HG03097 (cell line): ENCODE results near the gene GUCY1B1.

Experiments used
- ATAC-seq: cut with Tn5 transposase; IDR thresholded peaks from one replicate; pipeline ENCODE4 v1.9.1; 2021; ENCODE audit not compliant: unreplicated experiment, low FRiP score

The GUCY1B1 gene

GRCh38 chr4:155758481-155759371 lies at the start of gene GUCY1B1:
Gene GUCY1B1, plus strand, starts transcription at chr4:155759021. Its CDS starts 120 bp downstream, at chr4:155759141.
- peak; percentile 98 for ATAC-seq

- ATAC-seq, result no peak
Measured at GRCh38 chr4:155709918-155710317, 48.9 kb upstream of the GUCY1B1 start.

- ATAC-seq, result no peak
Measured at GRCh38 chr4:155711556-155711955, 47.3 kb upstream of the GUCY1B1 start.

GRCh38 chr4:155712846-155713245 lies 46.0 kb upstream of the GUCY1B1 start:
- no peak for ATAC-seq

GRCh38 chr4:155713911-155714310 lies 44.9 kb upstream of the GUCY1B1 start:
- ATAC-seq, result no peak

DNA sequence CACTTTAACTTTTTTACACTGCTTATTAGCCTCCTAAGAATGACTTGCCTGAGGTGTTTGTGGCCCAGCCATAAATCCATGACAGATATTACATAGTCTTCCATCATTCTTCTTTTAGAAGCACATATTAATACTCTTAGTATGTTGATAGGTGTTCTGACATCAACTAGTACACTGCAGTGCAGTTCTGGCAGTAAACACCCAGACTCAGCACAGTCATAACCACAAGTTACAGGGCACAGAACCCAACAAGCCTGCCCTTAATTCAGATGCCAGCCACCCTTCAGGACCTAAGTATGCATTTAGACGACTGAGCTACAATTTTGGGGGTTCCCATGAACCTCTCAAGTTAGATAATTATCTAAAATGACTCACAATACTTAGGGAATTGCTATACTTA lies 36.5 kb upstream of the GUCY1B1 start:
- ATAC-seq, result no peak

DNA sequence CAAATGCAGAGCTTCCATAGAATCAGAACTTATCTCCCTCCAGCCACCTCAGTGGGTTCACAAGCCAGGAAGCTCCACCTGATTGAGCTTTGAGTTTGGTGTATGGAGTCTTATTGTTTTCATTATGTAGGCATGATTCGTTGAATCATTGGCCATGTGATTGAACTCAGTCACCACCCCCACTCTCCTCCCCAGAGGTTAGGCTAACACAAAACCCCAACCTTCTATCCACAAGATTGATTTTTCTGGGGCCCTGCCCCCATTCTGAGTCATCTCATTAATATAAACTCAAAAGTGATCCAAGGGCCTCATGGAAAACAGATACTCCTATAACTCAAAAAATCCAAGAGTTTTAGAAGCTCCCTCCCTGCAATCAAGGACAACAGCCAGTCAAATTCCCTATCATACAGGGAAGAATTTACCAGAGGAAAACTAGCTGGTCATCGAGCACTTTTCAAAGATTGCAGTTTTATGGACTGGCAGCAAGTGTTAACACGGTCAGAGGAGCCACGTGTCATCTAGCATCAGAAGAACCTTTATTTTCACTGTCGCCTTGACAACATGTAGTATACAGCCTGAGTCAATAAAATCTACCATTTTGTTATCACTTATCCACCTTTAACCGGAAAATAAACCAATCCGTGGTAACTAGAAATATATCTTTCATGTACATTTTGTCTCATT lies 35.9 kb upstream of the GUCY1B1 start:
- no peak for ATAC-seq

GRCh38 chr4:155724731-155725130 lies 34.1 kb upstream of the GUCY1B1 start:
- ATAC-seq, result no peak

GRCh38 chr4:155734065-155734464 lies 24.8 kb upstream of the GUCY1B1 start:
- no peak for ATAC-seq

DNA sequence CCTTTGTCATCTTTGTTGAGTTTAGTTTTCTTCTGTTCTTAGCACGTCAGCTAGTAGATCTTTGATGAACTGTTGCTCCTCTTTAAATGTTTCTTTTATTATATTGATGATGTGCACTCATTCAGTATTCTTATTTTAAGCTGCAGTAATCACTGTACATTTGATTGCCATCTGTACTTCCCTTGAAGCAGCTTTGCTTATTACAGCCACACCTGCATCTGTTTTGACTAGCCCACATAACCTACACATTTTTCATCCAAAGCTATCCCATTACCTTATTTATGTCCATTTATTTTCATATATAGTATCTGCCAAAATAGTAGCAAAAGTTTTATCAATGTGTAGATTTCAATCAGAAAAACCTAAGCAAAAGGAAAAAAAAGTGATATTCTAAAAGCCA lies 23.9 kb upstream of the GUCY1B1 start:
- no peak for ATAC-seq

- ATAC-seq, result no peak
Measured at GRCh38 chr4:155735496-155735895, 23.3 kb upstream of the GUCY1B1 start.

- no peak for ATAC-seq
Measured at GRCh38 chr4:155738548-155738947, 20.3 kb upstream of the GUCY1B1 start.

DNA sequence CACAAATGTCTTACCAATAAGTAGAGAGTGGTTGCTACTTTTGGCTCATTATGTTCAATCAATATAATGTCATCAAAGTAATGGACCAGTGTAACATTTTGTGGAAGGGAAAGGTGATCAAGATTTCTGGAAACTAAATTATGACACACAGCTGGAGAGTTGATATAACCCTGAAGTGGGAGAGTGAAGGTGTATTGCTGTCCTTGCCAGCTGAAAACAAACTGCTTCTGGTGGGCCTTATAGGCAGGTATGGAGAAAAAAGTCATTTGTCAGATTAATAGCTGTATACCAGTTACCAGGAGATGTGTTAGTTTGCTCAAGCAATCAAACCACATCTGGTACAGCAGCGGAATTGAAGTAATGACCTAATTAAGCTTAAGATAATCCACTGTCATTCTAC lies 17.3 kb upstream of the GUCY1B1 start:
- no peak for ATAC-seq

DNA sequence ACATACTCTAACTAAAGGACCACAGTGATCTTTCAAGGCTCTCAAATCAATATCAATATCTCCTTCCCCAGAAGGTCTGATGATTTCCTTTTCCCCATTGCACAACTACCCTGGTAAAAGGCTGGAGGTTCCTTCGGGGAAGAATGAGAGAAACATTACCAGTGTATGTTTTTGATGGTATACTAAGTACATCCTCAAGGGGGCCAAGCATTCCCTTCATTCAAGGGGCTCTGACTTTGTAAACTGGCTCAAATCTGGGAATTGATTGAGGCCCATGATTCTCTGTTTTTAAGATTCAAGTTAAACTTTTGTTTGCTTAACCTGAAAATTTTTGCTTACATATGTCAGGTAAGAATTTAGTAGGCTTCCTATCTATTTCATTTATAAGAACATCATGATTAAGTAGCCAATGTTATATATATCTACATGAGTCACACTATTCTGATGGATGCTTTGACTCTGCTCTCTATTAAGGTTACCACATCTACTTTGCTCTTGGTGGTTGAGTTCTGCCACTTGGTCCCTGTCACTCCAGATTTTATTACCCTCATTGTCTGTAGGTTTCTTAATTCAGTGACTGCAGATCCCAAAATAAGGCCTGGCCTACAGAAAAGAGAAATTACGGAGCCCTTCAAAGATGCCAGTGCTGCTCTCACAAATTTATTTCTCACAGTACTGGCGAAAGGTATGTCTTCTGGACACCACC lies 16.4 kb upstream of the GUCY1B1 start:
- no peak for ATAC-seq

DNA sequence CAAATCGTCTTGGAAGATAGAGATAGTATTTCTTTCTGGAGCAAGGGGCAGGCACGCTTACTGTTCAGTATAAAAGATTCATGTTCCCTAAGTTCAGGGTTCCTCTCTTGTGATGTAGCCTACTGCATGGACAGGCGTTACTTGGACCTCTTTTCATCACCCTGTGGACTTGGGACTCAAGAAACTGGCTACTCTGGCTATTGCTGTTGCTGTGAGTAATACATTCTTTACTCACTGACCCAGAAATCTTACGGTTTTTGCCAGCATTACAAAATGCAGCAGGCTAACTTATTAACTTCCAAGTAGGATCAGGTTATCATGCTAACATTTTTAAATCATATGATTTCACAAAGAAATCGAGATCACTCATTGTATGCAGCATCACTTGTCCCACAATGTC lies 12.8 kb upstream of the GUCY1B1 start:
- no peak for ATAC-seq

- no peak for ATAC-seq
Measured at GRCh38 chr4:155748039-155748438, 10.8 kb upstream of the GUCY1B1 start.

DNA sequence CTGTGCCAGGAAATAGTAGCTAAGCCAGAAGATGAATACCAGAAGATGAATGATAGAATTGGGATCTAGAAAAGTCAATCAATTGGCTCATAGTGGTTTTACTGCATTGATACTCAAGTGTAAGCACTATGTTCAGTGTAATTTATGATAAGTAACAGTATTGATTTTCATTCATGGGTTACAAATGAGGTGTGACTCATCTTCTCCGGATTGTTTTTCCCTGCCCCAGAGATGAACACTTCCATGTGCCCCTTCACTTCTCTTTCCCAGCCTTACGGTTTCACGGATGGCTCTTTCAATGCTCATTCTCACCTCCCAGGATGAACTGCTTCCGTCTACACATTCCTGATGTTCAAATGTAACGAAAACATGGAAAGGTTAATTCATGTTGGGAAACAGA lies 9.8 kb upstream of the GUCY1B1 start:
- ATAC-seq, result no peak

GRCh38 chr4:155751569-155751968 lies 7.3 kb upstream of the GUCY1B1 start:
- no peak for ATAC-seq

- no peak for ATAC-seq
Measured at GRCh38 chr4:155757745-155758265, 1.0 kb upstream of the GUCY1B1 start.

GRCh38 chr4:155759372-155760252 lies 791 bp downstream of the GUCY1B1 start:
- ATAC-seq, result peak; percentile 32
